GM21526 (cell line): Measurements from ENCODE around the gene MMP11.

ENCODE experiments used
- ATAC-seq: cut with Tn5 transposase; IDR thresholded peaks from one replicate; pipeline ENCODE4 v1.9.1; 2021; ENCODE audit warnings: moderate library complexity; ENCODE audit not compliant: unreplicated experiment, low FRiP score

The MMP11 gene

GRCh38 chr22:23759566-23759965, 13.1 kb upstream of the MMP11 start:
- ATAC-seq: no peak

GRCh38 chr22:23760056-23760455, 12.6 kb upstream of the MMP11 start:
- ATAC-seq: no peak

- no peak for ATAC-seq
Observed at GRCh38 chr22:23762842-23763578, 9.6 kb upstream of the MMP11 start, which contains the start of gene C22orf15. Gene C22orf15 (plus strand): TSS chr22:23762990. CDS start chr22:23763307, 317 bp downstream.

GRCh38 chr22:23763579-23763945, 9.1 kb upstream of the MMP11 start:
- no peak for ATAC-seq

GRCh38 chr22:23763954-23764353, 8.7 kb upstream of the MMP11 start:
- ATAC-seq: no peak

GRCh38 chr22:23764899-23765881, 7.5 kb upstream of the MMP11 start:
- ATAC-seq: no peak

GRCh38 chr22:23767303-23767672, 5.4 kb upstream of the MMP11 start:
- no peak for ATAC-seq

- peak; percentile 41 for ATAC-seq
Observed at GRCh38 chr22:23767673-23768548, 4.7 kb upstream of the MMP11 start, which contains the start of gene CHCHD10. Gene CHCHD10 (minus strand): TSS chr22:23767972. CDS start chr22:23767874, 98 bp downstream.

GRCh38 chr22:23769321-23769965, 3.2 kb upstream of the MMP11 start:
- ATAC-seq: no peak

- no peak for ATAC-seq
Observed at GRCh38 chr22:23772315-23772648, 367 bp upstream of the MMP11 start.

- ATAC-seq: no peak
Observed at GRCh38 chr22:23773483-23774113, 949 bp downstream of the MMP11 start.

GRCh38 chr22:23774114-23774921, 1.7 kb downstream of the MMP11 start:
- ATAC-seq: no peak

- no peak for ATAC-seq
Observed at GRCh38 chr22:23774922-23775436, 2.3 kb downstream of the MMP11 start.

GRCh38 chr22:23775779-23776375, 3.2 kb downstream of the MMP11 start:
- no peak for ATAC-seq

- ATAC-seq: no peak
Observed at GRCh38 chr22:23777776-23778576, 5.3 kb downstream of the MMP11 start.

GRCh38 chr22:23778577-23778900, 5.9 kb downstream of the MMP11 start:
- no peak for ATAC-seq

- no peak for ATAC-seq
Observed at GRCh38 chr22:23779083-23779482, 6.4 kb downstream of the MMP11 start.

GRCh38 chr22:23779731-23780130, 7.1 kb downstream of the MMP11 start:
- ATAC-seq: no peak
